ENCODE measurements around the gene ANKRD63. TPM values are rescaled to one million over a fixed set of nuclear protein-coding genes. Genes with fewer than 3 reads are reported as not detected.
A peak's percentile ranks its signal among the peaks of the same experiment; 100 is the strongest.

Gene ANKRD63
- total and polyA plus RNA-seq, 7 experiments from 2014 or later = 0.27 TPM; not detected in 5

- H3K4me3 ChIP-seq (ENCODE audit: low read length) = no peak overlapping the region
- Mint-ChIP-seq H3K36me3 (peaks cover 0 to 14% (median 0%) of the 10 kb centered on the region in 5 donors), H3K4me1 (peaks cover 8 to 43% (median 36%) of the 10 kb centered on the region in 7 donors), H3K4me3 (peak overlapping the region in 1 of 10 donors; percentile 3), H3K27ac (no peak overlapping the region), H3K27me3 (peaks cover 0 to 5% (median 0%) of the 10 kb centered on the region in 5 donors), H3K9me3 (no peaks in the 10 kb centered on the region)
- ATAC-seq (no peak), DNase-seq (no peak)
- H3K9me3 ChIP-seq (ENCODE audit: control insufficient read depth in 2 of 3, low read length in 3 of 3) = no peaks in the 10 kb centered on the region
- intact Hi-C loops (cut with micrococcal nuclease) = no loop called here
- POLR2A ChIA-PET = interaction anchor here (1.7 to 4.9 kb wide), 2 partner anchors 16 to 20 kb away, joined by 4 to 35 read pairs; partner anchors contain the start of gene PLCB2
- no peaks in the 10 kb centered on the region for H3K36me3 ChIP-seq (ENCODE audit: control insufficient read depth in 2 of 3, insufficient read depth in 3 of 3, low read length in 3 of 3)
- H3K4me1 ChIP-seq (ENCODE audit: control insufficient read depth in 2 of 2, insufficient read depth in 2 of 2, low read length in 2 of 2) = peaks cover 7 to 14% of the 10 kb centered on the region in 2 donors
- no peaks in the 10 kb centered on the region for H3K27me3 ChIP-seq (ENCODE audit: control insufficient read depth in 2 of 2, insufficient read depth in 2 of 2, low read length in 2 of 2)
- CTCF ChIA-PET = interaction anchor here (1.5 to 5.0 kb wide), 5 partner anchors 9 to 54 kb away, joined by 5 to 38 read pairs (median 9); partner anchors contain the start of genes CCDC9B and PLCB2
- no peak overlapping the region for H3K27ac ChIP-seq (ENCODE audit: low read depth, low read length)
These were observed 45.9 kb upstream of the ANKRD63 start for GRCh38 chr15:40328751-40329150.

- POLR2A ChIA-PET = interaction anchor here (1.0 to 4.9 kb wide), 3 partner anchors 16 to 23 kb away, joined by 3 to 35 read pairs (median 4); partner anchors contain the start of gene PLCB2
- H3K4me1 ChIP-seq (ENCODE audit: control insufficient read depth in 2 of 2, insufficient read depth in 2 of 2, low read length in 2 of 2) = peaks cover 7 to 11% of the 10 kb centered on the region in 2 donors
These were observed 45.3 kb upstream of the ANKRD63 start for GRCh38 chr15:40328176-40328575.

GRCh38 chr15:40327457-40327856, 44.6 kb upstream of the ANKRD63 start:
- Mint-ChIP-seq H3K9me3 (no peaks in the 10 kb centered on the region), H3K27ac (no peak overlapping the region), H3K4me3 (no peak overlapping the region), H3K4me1 (peaks cover 8 to 41% (median 35%) of the 10 kb centered on the region in 7 donors), H3K36me3 (peaks cover 0 to 14% (median 0%) of the 10 kb centered on the region in 5 donors), H3K27me3 (peaks cover 0 to 7% (median 0%) of the 10 kb centered on the region in 5 donors)
- H3K9me3 ChIP-seq (ENCODE audit: control insufficient read depth in 2 of 3, low read length in 3 of 3) = no peaks in the 10 kb centered on the region
- intact Hi-C loops (cut with micrococcal nuclease) = no loop called here
- peaks cover 13 to 15% of the 10 kb centered on the region in 2 donors for H3K4me1 ChIP-seq (ENCODE audit: control insufficient read depth in 2 of 2, insufficient read depth in 2 of 2, low read length in 2 of 2)
- no peaks in the 10 kb centered on the region for H3K36me3 ChIP-seq (ENCODE audit: control insufficient read depth in 2 of 3, insufficient read depth in 3 of 3, low read length in 3 of 3)
- no peak overlapping the region for H3K4me3 ChIP-seq (ENCODE audit: low read length)
- H3K27me3 ChIP-seq (ENCODE audit: control insufficient read depth in 2 of 2, insufficient read depth in 2 of 2, low read length in 2 of 2) = no peaks in the 10 kb centered on the region
- no peak for ATAC-seq
- ChIA-PET POLR2A (interaction anchor here (1.0 to 4.9 kb wide), 4 partner anchors 8 to 108 kb away, joined by 3 to 35 read pairs (median 12); partner anchors contain the start of gene PLCB2), CTCF (interaction anchor here (0.8 to 5.0 kb wide), 4 partner anchors 10 to 48 kb away, joined by 3 to 38 read pairs (median 18); partner anchors contain the start of gene PLCB2)
- no peak overlapping the region for H3K27ac ChIP-seq (ENCODE audit: low read depth, low read length)
- no peak for DNase-seq

More at GRCh38 chr15:40328176-40328575, 45.3 kb upstream of the ANKRD63 start:
- Histone ChIP-seq H3K27me3 (ENCODE audit: control insufficient read depth in 2 of 2, insufficient read depth in 2 of 2, low read length in 2 of 2) (no peaks in the 10 kb centered on the region), H3K4me3 (ENCODE audit: low read length) (no peak overlapping the region), H3K36me3 (ENCODE audit: control insufficient read depth in 2 of 3, insufficient read depth in 3 of 3, low read length in 3 of 3) (no peaks in the 10 kb centered on the region), H3K27ac (ENCODE audit: low read depth, low read length) (no peak overlapping the region), H3K9me3 (ENCODE audit: control insufficient read depth in 2 of 3, low read length in 3 of 3) (no peaks in the 10 kb centered on the region)
- DNase-seq (no peak), ATAC-seq (no peak)
- Mint-ChIP-seq H3K4me3 (no peak overlapping the region), H3K27me3 (peaks cover 0 to 6% (median 0%) of the 10 kb centered on the region in 5 donors), H3K36me3 (peaks cover 0 to 14% (median 0%) of the 10 kb centered on the region in 5 donors), H3K9me3 (no peaks in the 10 kb centered on the region), H3K4me1 (peaks cover 8 to 41% (median 35%) of the 10 kb centered on the region in 7 donors), H3K27ac (no peak overlapping the region)
- CTCF ChIA-PET = interaction anchor here (0.8 to 5.0 kb wide), 6 partner anchors 9 to 54 kb away, joined by 3 to 38 read pairs (median 7); partner anchors contain the start of genes CCDC9B and PLCB2
- intact Hi-C loops (cut with micrococcal nuclease) = no loop called here

- H3K4me3 ChIP-seq (ENCODE audit: low read length) = no peak overlapping the region
- Mint-ChIP-seq H3K27me3 (peaks cover 0 to 7% (median 0%) of the 10 kb centered on the region in 5 donors), H3K9me3 (no peaks in the 10 kb centered on the region), H3K4me1 (peaks cover 15 to 56% (median 47%) of the 10 kb centered on the region in 7 donors), H3K27ac (no peak overlapping the region), H3K36me3 (peaks cover 0 to 11% (median 0%) of the 10 kb centered on the region in 5 donors), H3K4me3 (peak overlapping the region in 7 of 10 donors; percentile 12 to 88 (median 69))
- peaks cover 15% of the 10 kb centered on the region in 2 donors for H3K4me1 ChIP-seq (ENCODE audit: control insufficient read depth in 2 of 2, insufficient read depth in 2 of 2, low read length in 2 of 2)
- no peaks in the 10 kb centered on the region for H3K27me3 ChIP-seq (ENCODE audit: control insufficient read depth in 2 of 2, insufficient read depth in 2 of 2, low read length in 2 of 2)
- DNase-seq (no peak), ATAC-seq (no peak)
- H3K9me3 ChIP-seq (ENCODE audit: control insufficient read depth in 2 of 3, low read length in 3 of 3) = no peaks in the 10 kb centered on the region
- H3K36me3 ChIP-seq (ENCODE audit: control insufficient read depth in 2 of 3, insufficient read depth in 3 of 3, low read length in 3 of 3) = no peaks in the 10 kb centered on the region
- ChIA-PET POLR2A (interaction anchor here (0.7 to 4.9 kb wide), 6 partner anchors 10 to 131 kb away, joined by 4 to 35 read pairs (median 8); partner anchors contain the start of genes KNSTRN and PLCB2), CTCF (interaction anchor here (0.7 to 5.0 kb wide), 8 partner anchors 8 to 488 kb away, joined by 3 to 38 read pairs (median 5); no protein-coding TSS in a partner anchor)
- intact Hi-C loops (cut with micrococcal nuclease) = loop anchor here in 1 of 2 donors (2.0 kb wide), 1 partner anchor 33 kb away; the partner anchor contains the start of gene DISP2
- H3K27ac ChIP-seq (ENCODE audit: low read depth, low read length) = no peak overlapping the region
These were observed 42.8 kb upstream of the ANKRD63 start for GRCh38 chr15:40325700-40326099.

GRCh38 chr15:40325188-40325587, 42.3 kb upstream of the ANKRD63 start:
- Histone ChIP-seq H3K4me1 (ENCODE audit: control insufficient read depth in 2 of 2, insufficient read depth in 2 of 2, low read length in 2 of 2) (peaks cover 15% of the 10 kb centered on the region in 2 donors), H3K4me3 (ENCODE audit: low read length) (no peak overlapping the region), H3K27ac (ENCODE audit: low read depth, low read length) (no peak overlapping the region), H3K27me3 (ENCODE audit: control insufficient read depth in 2 of 2, insufficient read depth in 2 of 2, low read length in 2 of 2) (no peaks in the 10 kb centered on the region), H3K36me3 (ENCODE audit: control insufficient read depth in 2 of 3, insufficient read depth in 3 of 3, low read length in 3 of 3) (no peaks in the 10 kb centered on the region), H3K9me3 (ENCODE audit: control insufficient read depth in 2 of 3, low read length in 3 of 3) (no peaks in the 10 kb centered on the region)
- CTCF ChIA-PET = interaction anchor here (0.7 to 5.0 kb wide), 9 partner anchors 9 to 488 kb away, joined by 3 to 38 read pairs (median 4); no protein-coding TSS in a partner anchor
- H3K36me3 Mint-ChIP-seq = peaks cover 0 to 11% (median 0%) of the 10 kb centered on the region in 5 donors
- H3K9me3 Mint-ChIP-seq = no peaks in the 10 kb centered on the region
- ATAC-seq = no peak
- POLR2A ChIA-PET = interaction anchor here (0.7 to 4.9 kb wide), 7 partner anchors 9 to 131 kb away, joined by 3 to 35 read pairs (median 6); partner anchors contain the start of genes KNSTRN and PLCB2
- H3K27me3 Mint-ChIP-seq = peaks cover 0 to 10% (median 0%) of the 10 kb centered on the region in 5 donors
- H3K27ac Mint-ChIP-seq = peak overlapping the region in 4 of 9 donors; percentile 28 to 78 (median 54)
- peaks cover 17 to 56% (median 47%) of the 10 kb centered on the region in 7 donors for H3K4me1 Mint-ChIP-seq
- intact Hi-C loops (cut with micrococcal nuclease) = loop anchor here in 1 of 2 donors (2.0 kb wide), 1 partner anchor 34 kb away; the partner anchor contains the start of gene DISP2
- H3K4me3 Mint-ChIP-seq = peak overlapping the region; percentile 69 to 88 (median 84)
- DNase-seq = no peak
